RWPE2 (cell line): ENCODE measurements around the gene CCDC92.

Experiments used
- ATAC-seq: fragments of 200-7000 bp; cut with Tn5 transposase; 3 replicates; pipeline ENCODE4 v1.9.1; 2021; ENCODE audit warnings: low read depth
- DNase-seq: peaks from one replicate; pipeline ENCODE4 v3.0.0-alpha.2; 2020; ENCODE audit warnings: low spot score
- H3K27ac ChIP-seq: fragments of 450-650 bp; 2 replicates; pipeline ENCODE4 v1.5.1; 2017; ENCODE audit warnings: mild to moderate bottlenecking; ENCODE audit not compliant: poor library complexity, severe bottlenecking
- H3K27me3 ChIP-seq: fragments of 250-450 bp; sonication (Bioruptor Pico); 2 replicates; pipeline ENCODE4 v1.5.1; 2021; ENCODE audit warnings: mild to moderate bottlenecking, moderate library complexity; ENCODE audit not compliant: insufficient read depth, poor library complexity, severe bottlenecking
- H3K36me3 ChIP-seq: fragments of 250-450 bp; sonication (Bioruptor Pico); 2 replicates; pipeline ENCODE4 v1.5.1; 2020; ENCODE audit warnings: low read depth, mild to moderate bottlenecking, moderate library complexity
- H3K4me1 ChIP-seq: fragments of 250-450 bp; sonication (Bioruptor Pico); 2 replicates; pipeline ENCODE4 v1.5.1; 2021; ENCODE audit warnings: mild to moderate bottlenecking, moderate library complexity; ENCODE audit not compliant: insufficient read depth, poor library complexity, severe bottlenecking
- H3K4me3 ChIP-seq: fragments of 250-450 bp; sonication (Bioruptor Pico); 2 replicates; pipeline ENCODE4 v1.5.1; 2021; ENCODE audit warnings: mild to moderate bottlenecking, moderate library complexity; ENCODE audit not compliant: severe bottlenecking
- H3K9me3 ChIP-seq: fragments of 250-450 bp; sonication (Bioruptor Pico); 2 replicates; pipeline ENCODE4 v1.5.1; 2021; ENCODE audit warnings: mild to moderate bottlenecking, moderate library complexity; ENCODE audit not compliant: severe bottlenecking
- TF ChIP-seq, protein P1 (sequence below): fragments of 450-650 bp; IDR thresholded peaks from one replicate; pipeline ENCODE4 v1.5.1; 2017; ENCODE audit warnings: mild to moderate bottlenecking, moderate library complexity; ENCODE audit not compliant: poor library complexity, severe bottlenecking

Gene CCDC92

GRCh38 chr12:123892180-123892559, 80.5 kb downstream of the CCDC92 start:
- Histone ChIP-seq H3K9me3 (no peaks in the 10 kb centered on the region), H3K27ac (no peak overlapping the region), H3K27me3 (peaks cover 2% of the 10 kb centered on the region), H3K36me3 (no peaks in the 10 kb centered on the region), H3K4me3 (no peak overlapping the region), H3K4me1 (no peaks in the 10 kb centered on the region)
- DNase-seq (peak; percentile 19), ATAC-seq (no peak)
- TF ChIP-seq, protein P1, sequence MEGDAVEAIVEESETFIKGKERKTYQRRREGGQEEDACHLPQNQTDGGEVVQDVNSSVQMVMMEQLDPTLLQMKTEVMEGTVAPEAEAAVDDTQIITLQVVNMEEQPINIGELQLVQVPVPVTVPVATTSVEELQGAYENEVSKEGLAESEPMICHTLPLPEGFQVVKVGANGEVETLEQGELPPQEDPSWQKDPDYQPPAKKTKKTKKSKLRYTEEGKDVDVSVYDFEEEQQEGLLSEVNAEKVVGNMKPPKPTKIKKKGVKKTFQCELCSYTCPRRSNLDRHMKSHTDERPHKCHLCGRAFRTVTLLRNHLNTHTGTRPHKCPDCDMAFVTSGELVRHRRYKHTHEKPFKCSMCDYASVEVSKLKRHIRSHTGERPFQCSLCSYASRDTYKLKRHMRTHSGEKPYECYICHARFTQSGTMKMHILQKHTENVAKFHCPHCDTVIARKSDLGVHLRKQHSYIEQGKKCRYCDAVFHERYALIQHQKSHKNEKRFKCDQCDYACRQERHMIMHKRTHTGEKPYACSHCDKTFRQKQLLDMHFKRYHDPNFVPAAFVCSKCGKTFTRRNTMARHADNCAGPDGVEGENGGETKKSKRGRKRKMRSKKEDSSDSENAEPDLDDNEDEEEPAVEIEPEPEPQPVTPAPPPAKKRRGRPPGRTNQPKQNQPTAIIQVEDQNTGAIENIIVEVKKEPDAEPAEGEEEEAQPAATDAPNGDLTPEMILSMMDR: no peak

DNA sequence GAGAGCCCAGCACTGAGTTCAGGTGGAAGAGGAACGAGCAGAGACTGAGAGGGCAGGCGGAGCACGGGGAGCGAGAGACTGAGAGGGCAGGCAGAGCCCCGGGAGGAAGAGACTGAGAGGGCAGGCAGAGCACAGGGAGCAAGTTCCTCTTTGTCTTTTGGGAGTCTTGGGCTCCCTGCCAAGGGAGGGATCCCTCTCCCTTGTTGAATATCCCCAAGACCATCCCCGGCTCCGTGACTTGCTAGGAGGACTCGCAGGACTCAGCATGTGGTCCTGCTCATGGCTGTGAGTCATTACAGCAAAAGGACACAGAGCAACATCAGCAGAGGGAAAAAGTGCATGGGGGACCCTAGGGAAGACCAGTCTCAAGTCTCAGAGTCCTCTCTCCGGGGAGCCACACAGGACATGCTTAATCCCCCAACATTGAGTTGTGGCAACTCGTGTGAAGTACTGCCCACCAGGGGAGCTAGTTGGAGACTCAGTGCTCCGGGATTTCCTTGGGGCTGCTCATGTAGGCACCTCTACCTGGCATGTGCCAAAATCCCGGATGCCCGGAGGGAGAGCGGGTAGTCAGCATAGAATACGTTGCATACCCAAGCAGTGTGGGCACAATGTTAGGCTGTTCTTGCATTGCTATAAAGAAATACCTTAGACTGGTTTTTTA, 81.0 kb downstream of the CCDC92 start:
- no peak for ATAC-seq

DNA sequence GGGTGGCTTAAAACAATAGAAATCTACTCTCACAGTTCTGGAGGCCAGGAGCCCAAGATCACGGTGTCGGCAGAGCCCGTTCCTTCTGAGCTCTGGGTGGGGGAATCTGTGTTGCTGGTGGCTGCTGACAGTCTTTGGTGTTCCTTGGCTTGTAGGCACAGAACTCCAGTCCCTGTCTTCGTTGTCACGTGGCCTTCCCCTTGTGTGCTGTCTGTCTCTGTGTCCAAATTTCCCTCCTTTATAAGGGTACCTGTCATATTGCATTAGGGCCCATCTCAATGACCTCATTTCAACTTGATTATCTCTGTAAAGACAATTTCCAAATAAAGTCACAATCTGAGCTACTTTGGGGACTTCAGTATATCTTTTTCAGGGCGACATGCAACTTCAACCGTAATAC, 81.6 kb downstream of the CCDC92 start:
- Histone ChIP-seq H3K9me3 (no peaks in the 10 kb centered on the region), H3K4me1 (no peaks in the 10 kb centered on the region), H3K27me3 (peaks cover 11% of the 10 kb centered on the region), H3K27ac (no peak overlapping the region), H3K36me3 (no peaks in the 10 kb centered on the region), H3K4me3 (no peak overlapping the region)
- ATAC-seq: no peak
- peak; percentile 7 for DNase-seq
- TF ChIP-seq, protein P1: no peak

More for the DNA sequence above, 81.0 kb downstream of the CCDC92 start:
- no peak overlapping the region for H3K27ac ChIP-seq
- no peaks in the 10 kb centered on the region for H3K4me1 ChIP-seq
- H3K4me3 ChIP-seq: no peak overlapping the region
- TF ChIP-seq, protein P1: no peak
- DNase-seq: peak; percentile 22
- no peaks in the 10 kb centered on the region for H3K36me3 ChIP-seq
- no peaks in the 10 kb centered on the region for H3K9me3 ChIP-seq
- peaks cover 7% of the 10 kb centered on the region for H3K27me3 ChIP-seq

- peaks cover 16% of the 10 kb centered on the region for H3K27me3 ChIP-seq
- TF ChIP-seq, protein P1: no peak
- no peaks in the 10 kb centered on the region for H3K36me3 ChIP-seq
- ATAC-seq (no peak), DNase-seq (peak; percentile 9)
- no peak overlapping the region for H3K27ac ChIP-seq
- H3K9me3 ChIP-seq: no peaks in the 10 kb centered on the region
- no peaks in the 10 kb centered on the region for H3K4me1 ChIP-seq
- no peak overlapping the region for H3K4me3 ChIP-seq
Measured at GRCh38 chr12:123890536-123890902, 82.1 kb downstream of the CCDC92 start.

DNA sequence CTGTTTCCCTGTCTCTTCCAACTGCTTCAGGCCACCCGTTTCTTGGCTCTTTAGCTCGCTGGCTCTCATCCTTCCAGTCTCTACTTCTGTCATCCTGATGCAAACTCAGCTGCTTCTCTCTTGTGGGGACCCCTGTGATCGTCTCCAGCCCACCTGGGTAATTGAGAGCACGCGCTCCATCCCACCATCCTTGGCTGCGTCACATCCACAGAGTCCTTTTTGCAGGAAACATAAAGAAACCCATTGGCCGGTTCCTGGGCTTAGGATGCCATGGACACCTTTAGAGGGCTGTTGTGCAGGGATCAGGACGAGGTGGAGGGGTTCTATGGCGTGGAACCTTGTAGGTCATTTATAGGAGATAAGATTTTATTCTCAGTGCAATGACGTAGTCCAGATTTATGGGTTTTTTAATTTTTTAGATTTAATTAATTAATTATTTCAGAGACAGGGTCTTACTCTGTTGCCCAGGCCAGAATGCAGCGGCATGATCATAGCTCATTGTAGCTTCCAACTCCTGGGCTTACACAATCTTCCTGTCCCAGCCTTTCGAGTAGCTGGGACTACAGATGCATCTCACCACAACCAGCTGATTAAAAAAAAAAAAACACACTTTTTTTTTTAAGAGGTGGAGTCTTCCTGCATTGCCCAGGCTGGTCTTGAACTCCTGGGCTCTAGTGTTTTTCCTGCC, 82.6 kb downstream of the CCDC92 start:
- H3K27ac ChIP-seq: no peak overlapping the region
- TF ChIP-seq, protein P1: no peak
- ATAC-seq (no peak), DNase-seq (peak; percentile 23)
- H3K9me3 ChIP-seq: no peaks in the 10 kb centered on the region
- peaks cover 21% of the 10 kb centered on the region for H3K27me3 ChIP-seq
- no peaks in the 10 kb centered on the region for H3K36me3 ChIP-seq
- H3K4me1 ChIP-seq: no peaks in the 10 kb centered on the region
- no peak overlapping the region for H3K4me3 ChIP-seq
